Left ventricle myocardium inferior (tissue), 1 donor: ENCODE results near the gene ISYNA1. TPM values are rescaled to one million over a fixed set of nuclear protein-coding genes. Genes with fewer than 3 reads are reported as not detected.
A peak's percentile ranks its signal among the peaks of the same experiment; 100 is the strongest.

Experiments used
- DNase-seq: peaks from one replicate; pipeline ENCODE4 v3.0.0-alpha.2; 2020
- H3K27ac ChIP-seq: fragments of 200-600 bp; replicated peaks from 2 replicates; pipeline ENCODE4 v1.8.0; 2021
- H3K27me3 ChIP-seq: fragments of 200-600 bp; 2 replicates; pipeline ENCODE4 v1.8.0; 2021; ENCODE audit warnings: low read depth
- H3K36me3 ChIP-seq: fragments of 200-600 bp; 2 replicates; pipeline ENCODE4 v1.8.0; 2021
- H3K4me1 ChIP-seq: fragments of 200-600 bp; 2 replicates; pipeline ENCODE4 v1.8.0; 2021
- H3K4me3 ChIP-seq: fragments of 200-600 bp; 2 replicates; pipeline ENCODE4 v1.8.0; 2021; ENCODE audit warnings: mild to moderate bottlenecking, moderate library complexity
- H3K9me3 ChIP-seq: fragments of 200-600 bp; replicated peaks from 2 replicates; pipeline ENCODE4 v1.8.0; 2021
- CTCF ChIP-seq: fragments of 200-600 bp; IDR thresholded peaks from 2 replicates; pipeline ENCODE4 v1.8.0; 2021; ENCODE audit warnings: antibody characterized with exemption, mild to moderate bottlenecking, borderline replicate concordance
- intact Hi-C: fragments of 100-400 bp; cut with micrococcal nuclease; formaldehyde crosslinking; loops from one replicate; pipeline ENCODE4 v1.11.0; 2022
- total RNA-seq: library from RNA; stranded (reverse); fragmentation: NEBNext Ultra II Directional; extraction: Animal tissue kit (Norgen Biotek cat#: 25700); gene quantifications from one replicate; pipeline ENCODE4 v1.2.1, GENCODE V29; 2021
- donor health status: DM: no; HTN: yes; CAD: no; lungs with severe emphysema.

The ISYNA1 gene
- total RNA-seq, 1 donor from 2014 or later: 24.1 TPM

- Histone ChIP-seq H3K9me3 (no peaks in the 10 kb centered on the region), H3K27ac (no peak overlapping the region), H3K4me3 (no peak overlapping the region), H3K36me3 (peaks cover 13% of the 10 kb centered on the region), H3K27me3 (no peaks in the 10 kb centered on the region), H3K4me1 (peaks cover 81% of the 10 kb centered on the region)
- no peak for TF ChIP-seq CTCF
- DNase-seq: no peak
- intact Hi-C loops: no loop called here
Observed at GRCh38 chr19:18475762-18476331, 37.9 kb upstream of the ISYNA1 start.

GRCh38 chr19:18475004-18475453 is 37.1 kb upstream of the ISYNA1 start:
- intact Hi-C loops: no loop called here
- Histone ChIP-seq H3K27me3 (no peaks in the 10 kb centered on the region), H3K4me3 (no peak overlapping the region), H3K9me3 (no peaks in the 10 kb centered on the region), H3K27ac (no peak overlapping the region), H3K36me3 (peaks cover 16% of the 10 kb centered on the region), H3K4me1 (peaks cover 81% of the 10 kb centered on the region)
- TF ChIP-seq CTCF: no peak
- DNase-seq: no peak

GRCh38 chr19:18474366-18474887 is 36.5 kb upstream of the ISYNA1 start:
- H3K4me3 ChIP-seq: no peak overlapping the region
- DNase-seq: no peak
- peak overlapping the region; percentile 25 for H3K27ac ChIP-seq
- no peaks in the 10 kb centered on the region for H3K9me3 ChIP-seq
- peaks cover 81% of the 10 kb centered on the region for H3K4me1 ChIP-seq
- intact Hi-C loops: no loop called here
- peaks cover 16% of the 10 kb centered on the region for H3K36me3 ChIP-seq
- no peak for TF ChIP-seq CTCF
- H3K27me3 ChIP-seq: no peaks in the 10 kb centered on the region

- H3K36me3 ChIP-seq: peaks cover 16% of the 10 kb centered on the region
- H3K4me3 ChIP-seq: no peak overlapping the region
- no peaks in the 10 kb centered on the region for H3K9me3 ChIP-seq
- H3K27me3 ChIP-seq: no peaks in the 10 kb centered on the region
- TF ChIP-seq CTCF: no peak
- intact Hi-C loops: no loop called here
- H3K4me1 ChIP-seq: peaks cover 81% of the 10 kb centered on the region
- H3K27ac ChIP-seq: peak overlapping the region; percentile 25
- DNase-seq: no peak
Observed at GRCh38 chr19:18473706-18474087, 35.8 kb upstream of the ISYNA1 start.

- peaks cover 16% of the 10 kb centered on the region for H3K36me3 ChIP-seq
- intact Hi-C loops: no loop called here
- no peak overlapping the region for H3K4me3 ChIP-seq
- H3K4me1 ChIP-seq: peaks cover 81% of the 10 kb centered on the region
- no peaks in the 10 kb centered on the region for H3K9me3 ChIP-seq
- no peak for DNase-seq
- no peak for TF ChIP-seq CTCF
- no peaks in the 10 kb centered on the region for H3K27me3 ChIP-seq
- H3K27ac ChIP-seq: peak overlapping the region; percentile 25
Observed at GRCh38 chr19:18473003-18473705, 35.2 kb upstream of the ISYNA1 start.
